ENCODE data around the gene GALNT16. TPM values are rescaled to one million over a fixed set of nuclear protein-coding genes. Genes with fewer than 3 reads are reported as not detected.
"Not testable (repeated sequence)": the region's sequence is repeated elsewhere in the genome, so short reads cannot be mapped to it uniquely, and the experiment has no call there.

Gene GALNT16
- total RNA-seq, 1 donor from 2014 or later = 0.13 TPM

DNA sequence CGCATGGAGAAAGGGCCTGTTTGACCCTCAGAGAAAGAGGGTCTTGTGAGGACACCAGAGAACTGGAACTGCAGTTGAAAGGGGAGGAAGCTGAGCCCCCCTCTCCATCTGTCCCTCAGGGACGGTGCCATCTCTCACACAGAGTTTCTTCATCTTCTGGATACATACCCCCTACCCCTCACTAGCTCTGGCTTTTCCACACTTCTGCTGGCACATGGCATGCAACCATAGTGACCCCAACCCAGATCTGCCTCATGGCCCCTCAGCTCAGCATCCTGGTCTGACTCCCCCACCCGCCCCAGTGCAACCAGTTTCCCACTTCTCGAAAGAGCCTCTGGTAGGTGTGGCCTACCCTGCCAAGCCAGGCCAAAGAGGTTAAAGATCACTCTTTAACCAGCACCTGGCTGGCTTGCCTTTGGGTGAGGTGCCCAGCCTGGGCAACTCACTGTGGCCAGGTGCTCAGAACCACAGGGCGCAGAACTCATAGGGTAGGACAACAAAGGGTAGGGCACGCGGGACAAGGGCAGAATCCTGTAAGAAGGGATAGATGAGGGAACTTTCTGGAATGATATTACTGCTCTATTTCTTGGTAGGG is 25.8 kb downstream of the GALNT16 start:
- DNase-seq (ENCODE audit: low read depth, low spot score) = no peak

DNA sequence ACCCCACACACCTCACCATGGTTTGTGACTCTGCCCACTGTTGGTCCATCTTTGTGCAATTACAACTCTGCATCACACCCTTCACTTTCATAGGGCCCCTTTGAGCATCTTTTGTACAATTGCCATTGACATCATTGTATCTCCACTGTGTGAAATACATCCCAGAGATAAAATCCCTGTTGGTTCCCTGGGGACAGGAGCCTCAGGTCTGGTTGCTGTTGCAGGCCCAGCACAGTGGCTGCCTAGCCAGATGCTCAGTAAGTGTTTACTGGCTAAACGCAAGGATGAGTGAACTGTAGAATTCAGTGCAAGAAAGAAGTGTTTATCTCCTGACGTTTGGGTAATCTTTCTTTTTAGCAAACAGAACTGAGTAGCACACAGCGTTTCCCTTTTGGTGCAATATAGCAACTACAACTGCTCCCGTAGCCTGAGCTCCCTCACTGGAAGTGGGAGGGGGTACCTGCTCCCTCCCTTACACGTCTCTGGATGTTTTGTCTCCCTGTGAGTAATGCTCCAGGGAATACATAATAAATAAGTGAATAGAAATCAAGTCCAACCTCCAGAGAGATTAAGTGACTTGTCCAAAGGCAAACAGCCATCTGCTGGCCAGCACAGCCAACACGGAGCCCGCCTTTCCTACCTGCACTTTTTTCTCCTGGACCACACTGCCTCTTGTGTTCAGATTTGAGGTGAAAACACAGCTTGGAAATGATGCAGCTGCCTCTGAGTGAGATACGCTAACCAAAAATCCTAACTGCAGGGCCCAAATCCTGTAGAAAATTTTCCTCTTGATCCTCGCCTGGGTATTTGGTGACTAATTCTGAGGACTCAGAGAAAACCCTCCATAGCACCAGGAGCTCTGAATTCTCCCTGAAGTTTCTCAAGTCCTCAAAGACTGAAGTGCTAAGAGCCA is 27.4 kb downstream of the GALNT16 start:
- no peak for DNase-seq (ENCODE audit: low read depth, low spot score)

DNA sequence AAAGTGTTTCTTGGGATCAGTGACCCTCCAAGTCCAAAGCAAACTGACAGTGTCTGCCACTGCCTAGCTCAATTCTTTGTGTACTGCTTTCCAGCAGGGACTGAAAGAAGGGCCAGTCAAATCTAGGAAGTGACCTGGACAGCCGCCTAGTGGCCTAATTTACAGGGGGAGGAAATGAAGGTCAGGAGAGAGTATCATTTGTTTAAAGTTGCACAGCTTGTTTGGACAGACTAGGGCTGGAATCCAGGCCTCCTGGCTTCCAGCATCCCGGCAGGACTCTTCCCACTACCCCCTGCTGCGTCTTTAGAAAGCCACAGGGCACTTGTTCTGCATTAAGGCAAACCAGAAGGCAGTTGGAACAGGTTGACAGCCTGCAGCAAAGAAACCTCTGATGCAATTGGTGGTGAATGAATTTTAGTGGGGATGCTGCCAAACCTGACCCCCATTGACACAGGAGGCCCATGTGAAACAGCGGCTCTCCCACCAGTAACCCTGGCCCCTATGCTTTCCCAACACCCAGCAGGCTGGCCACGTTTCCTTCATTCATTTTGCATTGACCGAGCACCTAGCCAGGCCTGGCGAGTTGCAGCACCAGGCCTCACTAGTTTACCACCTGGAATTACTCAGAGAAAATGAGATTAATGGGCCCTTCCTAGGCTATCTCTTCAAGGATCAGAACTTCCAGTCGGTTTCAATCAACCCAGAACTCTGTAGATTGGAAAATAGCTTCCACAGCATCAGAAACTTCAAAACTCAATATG is 28.2 kb downstream of the GALNT16 start:
- DNase-seq (ENCODE audit: low read depth, low spot score) = no peak

DNA sequence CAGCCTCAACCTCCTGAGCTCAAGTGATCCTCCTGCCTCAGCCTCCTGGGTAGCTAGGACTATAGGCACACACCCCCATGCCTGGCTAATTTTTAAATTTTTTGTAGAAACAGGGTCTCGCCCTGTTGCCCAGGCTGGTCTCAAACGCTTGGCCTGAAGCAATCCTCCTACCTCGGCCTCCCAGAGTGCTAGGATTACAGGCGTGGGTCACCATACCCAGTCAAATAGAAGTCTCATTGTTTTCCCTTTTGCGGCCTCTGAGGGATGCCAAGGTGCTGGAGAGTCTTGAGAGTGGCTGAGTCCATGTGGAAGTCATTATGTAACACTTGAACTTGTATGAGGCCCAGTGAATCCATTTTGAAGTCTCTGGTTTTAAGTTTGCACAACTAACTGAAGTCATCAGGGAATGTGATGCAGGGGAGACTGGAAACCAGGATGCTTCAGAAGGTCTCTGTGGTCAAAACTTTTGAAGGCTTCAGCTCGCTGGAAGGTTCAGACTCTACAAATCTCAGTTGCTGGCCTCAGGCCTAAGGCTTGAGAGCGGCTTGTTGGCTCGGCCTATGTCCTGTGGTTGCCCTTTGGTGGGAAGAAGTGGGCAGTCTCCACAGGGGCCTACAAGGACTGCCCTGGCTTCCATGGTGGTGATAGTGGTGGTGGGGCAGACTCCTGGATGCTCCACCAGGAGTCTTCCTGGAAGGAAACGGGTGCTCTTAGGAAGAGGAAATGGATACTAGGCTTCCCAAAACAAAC is 29.2 kb downstream of the GALNT16 start:
- no peak for DNase-seq (ENCODE audit: low read depth, low spot score)

DNA sequence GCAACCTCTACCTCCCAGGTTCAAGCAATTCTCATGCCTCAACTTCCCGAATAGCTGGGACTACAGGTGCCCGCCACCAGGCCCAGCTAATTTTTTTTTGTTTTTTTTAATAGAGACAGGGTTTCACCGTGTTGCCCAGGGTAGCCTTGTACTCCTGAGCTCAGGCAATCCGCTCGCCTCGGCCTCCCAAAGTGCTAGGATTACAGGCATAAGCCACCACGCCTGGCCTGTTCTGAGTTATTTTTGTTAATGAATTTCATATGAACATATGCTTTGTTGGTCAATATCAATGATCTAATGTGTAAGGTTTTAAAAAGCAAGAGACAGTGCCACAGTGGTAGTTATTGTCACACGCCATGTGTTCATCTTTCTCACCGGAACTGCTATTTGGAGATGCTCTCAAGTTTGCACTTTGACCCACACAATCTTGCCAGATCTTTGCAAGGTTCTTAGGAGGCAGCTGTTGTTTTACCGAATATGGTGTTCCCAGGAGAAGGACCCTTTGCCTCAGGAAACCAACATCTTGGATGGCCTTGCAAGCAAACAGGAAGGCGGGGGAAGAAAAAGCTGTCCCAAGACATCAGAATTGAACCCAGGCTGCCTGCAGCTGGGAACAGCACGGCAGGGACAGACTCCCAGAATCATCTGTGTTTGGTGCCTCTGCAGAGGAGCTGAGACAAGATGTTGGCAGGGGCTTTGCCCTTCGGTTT is 30.0 kb downstream of the GALNT16 start:
- no peak for DNase-seq (ENCODE audit: low read depth, low spot score)

DNA sequence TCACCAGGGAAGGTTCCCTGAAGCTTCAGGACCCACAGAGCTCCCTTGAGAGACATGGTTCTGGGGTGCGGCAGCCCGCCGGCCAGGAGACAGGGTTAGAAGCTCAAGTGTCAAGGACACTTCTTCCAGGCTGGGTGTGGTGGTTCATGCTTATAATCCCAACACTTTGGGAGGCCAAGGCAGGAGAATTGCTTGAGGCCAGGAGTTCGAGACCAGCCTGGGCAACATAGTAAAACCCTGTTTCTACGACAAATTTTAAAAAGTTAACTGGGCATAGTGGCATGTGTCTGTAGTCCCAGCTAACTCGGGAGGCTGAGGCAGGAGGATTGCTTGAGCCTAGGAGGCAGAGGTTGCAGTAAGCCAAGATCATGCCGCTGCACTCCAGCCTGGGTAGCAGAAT is 30.9 kb downstream of the GALNT16 start:
- DNase-seq (ENCODE audit: low read depth, low spot score) = not testable (repeated sequence)

DNA sequence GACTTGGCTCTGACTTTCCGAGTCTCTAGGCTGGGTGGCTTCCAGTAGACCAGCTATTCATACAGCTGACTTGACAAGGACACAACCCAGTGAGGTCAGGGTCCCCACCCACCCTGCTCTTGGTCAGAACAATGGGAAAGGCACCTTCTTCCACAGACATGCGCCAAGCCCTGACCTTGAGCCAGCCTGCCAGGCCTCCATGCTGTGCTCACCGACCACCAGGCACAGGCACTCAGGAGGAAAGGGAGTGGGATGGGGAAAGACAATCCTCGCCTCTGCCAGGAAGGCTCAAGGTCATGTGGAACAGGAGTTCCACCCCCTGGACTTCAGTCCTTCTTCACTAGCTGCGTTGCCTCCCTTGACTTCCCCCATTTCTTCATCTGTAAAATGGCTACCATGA is 31.4 kb downstream of the GALNT16 start:
- no peak for DNase-seq (ENCODE audit: low read depth, low spot score)

DNA sequence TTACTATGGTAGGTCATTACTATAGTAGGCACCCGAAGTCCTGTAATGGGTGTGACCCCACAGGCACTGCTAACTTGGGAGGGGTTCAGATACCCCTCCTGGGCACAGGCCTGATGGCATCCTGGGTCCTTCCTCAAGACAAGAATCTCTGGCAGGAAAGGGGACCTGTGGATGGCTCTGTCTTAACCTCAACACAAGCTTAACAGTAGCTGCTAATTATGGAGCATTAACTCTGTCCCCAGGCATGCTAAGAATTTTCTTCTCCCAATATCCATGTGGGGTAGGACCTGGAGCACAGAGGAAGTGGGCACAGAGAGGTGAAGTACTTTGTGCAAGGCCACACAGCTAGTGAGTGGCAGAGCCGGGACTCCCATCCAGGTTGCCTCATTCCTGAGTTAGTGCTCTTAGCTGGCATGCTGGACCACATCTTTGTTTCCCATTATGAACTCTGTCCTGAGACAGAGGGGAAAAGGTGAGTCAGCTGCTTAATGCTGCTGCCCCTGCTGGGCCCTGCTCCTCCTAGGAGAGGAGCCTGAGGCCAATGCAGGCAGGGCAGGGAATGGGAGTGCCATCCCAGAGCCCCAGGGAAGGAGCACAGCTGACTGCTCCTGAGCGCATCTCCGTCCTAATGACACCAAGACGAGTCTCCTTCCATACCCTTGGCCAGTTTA is 32.1 kb downstream of the GALNT16 start:
- DNase-seq (ENCODE audit: low read depth, low spot score) = no peak

DNA sequence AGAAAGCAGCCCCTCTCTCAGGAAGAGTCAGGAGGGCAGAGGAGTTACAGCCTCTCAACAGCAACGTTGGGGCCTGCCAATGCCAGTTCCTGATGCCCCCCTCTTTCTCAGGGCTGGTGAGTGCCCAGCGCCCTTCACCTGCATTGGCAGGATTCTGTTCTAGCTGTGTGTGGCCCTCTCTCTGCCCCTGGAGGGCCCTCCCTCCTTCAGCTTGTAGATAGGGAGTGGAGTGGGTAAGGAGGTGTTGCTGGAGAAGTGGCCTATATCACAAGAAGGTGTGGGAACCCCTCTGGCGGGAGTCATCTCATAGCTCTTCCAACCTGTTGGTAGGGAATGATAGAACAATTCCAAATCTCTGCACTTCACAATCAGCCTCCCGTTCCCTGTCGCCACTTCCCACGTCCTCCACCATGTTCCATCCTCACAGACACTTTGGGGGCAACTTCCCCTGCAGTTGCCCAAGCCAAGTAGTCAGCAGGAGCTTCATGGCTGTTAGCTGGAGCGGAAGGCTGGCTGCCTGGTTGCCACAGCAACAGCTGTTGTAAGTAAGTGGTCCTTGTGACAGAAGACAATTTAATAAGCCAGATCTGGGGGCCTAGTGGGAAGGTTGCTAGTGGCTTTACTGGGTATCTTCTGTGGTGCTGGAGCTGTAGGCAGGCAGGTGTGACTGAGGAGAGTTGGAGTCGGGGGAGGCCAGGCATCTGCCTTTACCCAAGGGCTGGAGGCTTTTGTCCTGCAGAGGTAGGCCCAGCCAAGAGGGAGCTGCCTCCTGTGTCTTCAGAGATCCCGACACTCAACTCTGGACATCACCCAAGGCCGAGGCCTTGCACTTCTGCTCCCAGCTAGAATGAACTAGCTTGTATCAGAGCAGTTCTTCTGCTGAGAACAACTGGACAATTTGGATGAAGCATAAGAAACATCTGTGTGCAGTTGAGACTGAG is 38.4 kb downstream of the GALNT16 start:
- no peak for DNase-seq (ENCODE audit: low read depth, low spot score)

DNA sequence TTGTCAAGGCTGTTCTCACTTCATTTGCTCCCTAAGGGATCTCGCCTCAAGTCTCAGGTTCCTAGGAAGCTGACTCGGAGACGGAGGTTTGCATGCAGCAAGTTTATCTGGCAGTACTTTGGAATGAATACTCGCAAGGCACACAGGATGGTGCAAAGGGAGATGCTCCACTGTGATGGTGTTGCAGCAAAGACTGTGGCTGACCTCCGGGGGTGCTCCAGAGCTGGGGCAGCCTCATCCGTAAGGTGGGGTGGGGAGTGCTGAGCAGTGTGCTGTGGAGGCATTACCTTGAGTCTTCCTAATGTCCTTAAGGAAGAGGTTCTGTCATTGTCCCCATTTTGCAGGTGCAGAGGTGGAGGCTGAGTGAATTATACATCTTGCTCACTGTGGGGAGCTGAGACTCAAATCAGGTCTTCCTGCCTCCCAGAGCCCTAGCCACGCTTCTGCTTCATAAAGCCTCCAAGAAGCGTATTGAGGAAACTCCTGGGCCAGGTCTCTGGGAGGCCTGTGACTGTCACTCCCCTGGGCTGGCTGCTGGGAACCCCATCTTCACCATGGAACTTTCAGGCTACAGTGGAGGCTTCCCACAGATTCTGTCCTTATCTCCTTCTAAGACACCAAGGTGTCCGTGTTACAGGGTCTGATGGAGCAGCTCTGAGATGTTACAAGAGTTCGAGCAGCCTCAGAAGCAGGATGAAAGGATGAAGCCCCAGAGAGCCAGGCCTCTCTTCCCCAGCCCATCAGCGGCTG is 39.5 kb downstream of the GALNT16 start:
- DNase-seq (ENCODE audit: low read depth, low spot score) = no peak

DNA sequence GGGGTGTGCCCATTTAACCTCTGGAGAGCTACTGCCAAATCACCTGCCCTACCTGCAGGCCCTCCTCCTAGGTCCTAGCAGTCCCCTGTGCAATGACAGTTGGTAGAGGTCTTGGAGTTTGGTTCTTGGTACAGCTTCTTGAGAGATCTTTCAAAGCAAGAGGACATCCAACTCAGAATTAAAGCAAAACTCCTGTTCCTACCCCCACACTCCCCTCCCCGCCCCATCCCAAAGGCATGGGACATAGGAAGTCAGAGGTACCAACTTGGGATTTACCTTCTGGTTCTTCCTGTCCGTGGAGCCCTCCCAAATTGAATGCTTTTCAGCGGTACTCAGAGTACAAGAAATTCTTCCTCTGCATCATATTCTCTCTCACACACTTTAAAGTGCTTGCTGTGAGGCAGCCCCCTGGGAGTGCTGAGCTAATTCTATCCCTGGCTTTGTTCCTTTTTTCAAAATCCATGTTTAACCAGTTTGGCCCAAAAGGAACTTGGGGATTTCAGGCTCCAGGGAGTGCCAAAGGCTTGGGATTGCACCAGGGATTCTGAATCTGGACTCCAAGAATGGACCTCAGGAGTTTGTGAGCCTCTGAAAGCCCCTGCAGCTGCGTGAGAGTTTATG is 40.8 kb downstream of the GALNT16 start:
- no peak for DNase-seq (ENCODE audit: low read depth, low spot score)

DNA sequence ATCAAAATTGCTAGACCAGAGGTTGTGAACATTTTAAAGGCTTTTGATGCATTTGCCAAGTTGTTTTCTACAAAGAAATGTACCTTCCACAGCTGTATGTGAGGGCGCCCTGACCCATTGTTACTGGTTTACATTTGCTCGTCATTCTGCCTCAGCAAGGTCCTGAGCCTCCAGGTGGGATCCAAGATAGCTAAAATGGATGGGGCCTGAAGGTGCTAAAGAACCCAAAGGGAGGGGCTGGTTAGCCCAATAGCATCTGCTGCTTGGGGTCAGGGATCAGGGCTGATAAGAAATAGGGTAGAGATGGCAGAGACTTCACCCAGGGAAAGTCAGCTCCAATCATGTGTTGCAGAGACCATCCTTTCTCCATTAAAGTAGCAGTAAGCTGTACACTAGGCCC is 43.1 kb downstream of the GALNT16 start:
- no peak for DNase-seq (ENCODE audit: low read depth, low spot score)

DNA sequence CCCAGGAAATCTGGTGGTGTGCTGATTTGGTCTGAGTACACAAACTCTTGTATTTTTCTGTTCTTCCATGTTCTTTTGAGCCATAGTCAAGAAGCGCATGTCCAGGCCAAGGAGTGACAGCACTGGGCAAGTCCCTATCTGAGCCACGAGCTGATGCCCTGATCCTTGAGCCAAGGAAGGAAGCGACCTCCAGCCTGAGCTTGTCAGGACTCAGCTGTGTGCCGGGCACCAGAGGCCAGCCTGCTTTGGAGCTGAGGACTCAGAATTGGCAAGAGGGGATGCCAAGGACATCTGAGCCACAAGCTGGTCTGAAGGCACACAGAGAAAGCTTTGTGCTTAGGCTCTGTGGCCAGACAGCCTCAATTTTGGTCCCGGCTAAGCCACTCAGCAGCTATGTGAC is 52.6 kb downstream of the GALNT16 start:
- no peak for DNase-seq (ENCODE audit: low read depth, low spot score)

DNA sequence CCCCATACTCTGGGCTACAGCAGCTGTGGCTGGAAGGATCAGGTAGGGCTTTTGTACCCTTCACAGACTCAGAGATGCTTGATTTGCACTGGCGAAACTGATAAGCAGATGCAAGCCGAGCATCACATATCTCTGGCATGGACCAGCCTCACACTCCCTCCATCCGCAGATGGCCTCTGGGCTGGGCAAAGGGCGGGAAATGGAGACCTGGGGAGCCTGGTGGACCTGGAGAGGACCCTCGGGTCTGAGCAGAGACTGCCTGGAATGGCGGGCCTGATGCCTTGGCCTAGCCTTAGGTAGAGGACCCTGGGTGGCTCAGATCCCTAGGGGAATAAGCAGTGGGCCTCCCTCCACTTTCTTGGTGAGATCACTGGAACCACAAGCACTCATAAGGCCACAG is 53.2 kb downstream of the GALNT16 start:
- no peak for DNase-seq (ENCODE audit: low read depth, low spot score)

DNA sequence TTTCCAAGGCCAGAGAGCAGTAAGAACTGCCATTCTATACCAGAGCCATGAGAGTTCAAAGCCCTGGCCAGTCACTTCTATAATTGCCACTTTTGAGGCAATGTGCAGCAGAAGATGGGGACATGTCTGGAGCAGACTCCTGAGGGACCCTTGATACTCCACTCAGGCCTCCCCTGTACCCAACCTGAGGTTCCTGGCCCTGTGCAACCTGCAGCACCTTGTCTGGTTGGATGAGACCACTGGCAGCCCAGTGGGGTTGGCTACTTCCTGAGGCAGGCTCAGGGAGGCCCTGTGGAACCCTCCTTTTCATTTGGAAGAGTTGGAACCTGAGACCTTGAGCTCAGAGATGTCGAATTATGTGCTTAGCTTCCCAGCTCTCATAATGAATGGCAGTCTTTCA is 54.4 kb downstream of the GALNT16 start:
- DNase-seq (ENCODE audit: low read depth, low spot score) = no peak

DNA sequence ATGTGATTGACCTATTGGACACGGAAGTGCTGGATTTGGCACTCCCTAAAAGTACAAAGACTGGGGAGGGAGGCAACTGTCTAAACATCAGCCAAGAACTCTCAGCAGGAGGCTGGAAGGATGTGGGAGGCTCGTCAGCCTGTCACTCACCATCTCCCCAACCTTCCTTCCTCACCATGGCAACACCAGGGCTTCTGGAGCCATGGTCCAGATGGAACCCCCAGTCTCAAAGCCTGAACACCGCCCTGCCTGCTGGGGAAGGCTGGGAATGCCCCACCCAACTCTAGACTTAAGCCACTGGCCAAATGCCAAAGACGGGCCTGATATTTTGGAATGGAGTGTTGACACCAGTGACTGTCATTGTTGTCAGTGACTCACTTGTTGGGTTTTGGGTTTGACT is 55.3 kb downstream of the GALNT16 start:
- no peak for DNase-seq (ENCODE audit: low read depth, low spot score)

DNA sequence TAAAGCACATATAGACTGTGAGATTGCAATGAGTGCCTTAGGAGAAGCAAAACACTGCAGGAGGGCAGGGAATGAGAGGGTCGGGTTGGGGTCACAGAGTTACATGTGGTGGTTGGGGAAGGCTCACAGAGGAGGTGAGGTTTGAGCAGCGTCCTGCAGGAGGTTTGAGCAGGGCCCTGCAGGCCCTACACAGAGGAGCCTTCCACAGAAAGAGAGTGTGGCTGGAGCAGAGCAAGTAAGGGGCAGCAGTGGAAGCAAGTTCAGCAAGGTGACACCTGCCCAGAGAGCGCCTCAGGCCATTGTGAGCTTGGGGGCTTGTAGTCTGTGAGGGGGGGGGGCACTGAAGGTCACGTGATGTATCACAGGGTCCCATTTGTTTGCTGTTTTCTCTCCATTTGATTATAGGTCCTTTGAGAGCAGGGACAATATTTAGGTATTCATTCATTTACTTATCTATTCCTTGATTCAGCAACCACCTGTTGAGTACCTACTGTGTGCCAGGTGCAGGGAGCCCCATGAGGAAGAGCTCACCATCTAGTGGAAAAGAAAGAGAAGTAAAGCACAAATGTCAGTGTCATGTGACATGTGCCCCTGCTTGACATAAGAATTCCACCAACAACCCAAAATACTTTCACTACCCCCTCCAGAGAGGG is 56.6 kb downstream of the GALNT16 start:
- DNase-seq (ENCODE audit: low read depth, low spot score) = no peak
